HG03558 (cell line): Measurements from ENCODE around the gene TREH.
"Not testable (repeated sequence)": the region's sequence is repeated elsewhere in the genome, so short reads cannot be mapped to it uniquely, and the experiment has no call there.

Source experiments
- ATAC-seq: cut with Tn5 transposase; IDR thresholded peaks from one replicate; pipeline ENCODE4 v1.9.1; 2021; ENCODE audit warnings: moderate number of reproducible peaks; ENCODE audit not compliant: unreplicated experiment; ENCODE audit errors: extremely low read depth

TREH gene, protein sequence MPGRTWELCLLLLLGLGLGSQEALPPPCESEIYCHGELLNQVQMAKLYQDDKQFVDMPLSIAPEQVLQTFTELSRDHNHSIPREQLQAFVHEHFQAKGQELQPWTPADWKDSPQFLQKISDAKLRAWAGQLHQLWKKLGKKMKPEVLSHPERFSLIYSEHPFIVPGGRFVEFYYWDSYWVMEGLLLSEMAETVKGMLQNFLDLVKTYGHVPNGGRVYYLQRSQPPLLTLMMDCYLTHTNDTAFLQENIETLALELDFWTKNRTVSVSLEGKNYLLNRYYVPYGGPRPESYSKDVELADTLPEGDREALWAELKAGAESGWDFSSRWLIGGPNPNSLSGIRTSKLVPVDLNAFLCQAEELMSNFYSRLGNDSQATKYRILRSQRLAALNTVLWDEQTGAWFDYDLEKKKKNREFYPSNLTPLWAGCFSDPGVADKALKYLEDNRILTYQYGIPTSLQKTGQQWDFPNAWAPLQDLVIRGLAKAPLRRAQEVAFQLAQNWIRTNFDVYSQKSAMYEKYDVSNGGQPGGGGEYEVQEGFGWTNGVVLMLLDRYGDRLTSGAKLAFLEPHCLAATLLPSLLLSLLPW

DNA sequence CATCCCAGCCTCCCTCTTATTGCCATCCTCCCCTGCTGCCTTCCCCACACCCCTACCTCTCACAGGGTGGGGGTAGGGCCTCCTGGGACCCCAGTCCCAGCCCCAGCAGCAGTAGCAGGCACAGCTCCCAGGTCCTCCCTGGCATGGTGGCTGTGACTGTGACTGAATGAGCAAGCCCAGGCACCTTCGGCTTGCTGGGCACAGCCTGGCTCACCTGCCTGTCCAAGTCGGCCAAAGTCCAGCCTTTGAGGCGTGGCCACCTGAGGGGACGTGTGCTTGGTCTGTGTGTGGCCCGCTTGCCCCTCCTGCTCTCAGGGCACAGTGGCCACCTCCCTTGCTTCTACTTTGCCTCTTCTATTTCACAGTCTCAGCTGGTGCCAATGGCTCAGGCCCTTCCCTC lies at the start of gene TREH:
Gene TREH, minus strand, starts transcription at position 168 of the 400 bp plus-strand sequence. Its CDS starts 23 bp downstream, at position 145.
- no peak for ATAC-seq

DNA sequence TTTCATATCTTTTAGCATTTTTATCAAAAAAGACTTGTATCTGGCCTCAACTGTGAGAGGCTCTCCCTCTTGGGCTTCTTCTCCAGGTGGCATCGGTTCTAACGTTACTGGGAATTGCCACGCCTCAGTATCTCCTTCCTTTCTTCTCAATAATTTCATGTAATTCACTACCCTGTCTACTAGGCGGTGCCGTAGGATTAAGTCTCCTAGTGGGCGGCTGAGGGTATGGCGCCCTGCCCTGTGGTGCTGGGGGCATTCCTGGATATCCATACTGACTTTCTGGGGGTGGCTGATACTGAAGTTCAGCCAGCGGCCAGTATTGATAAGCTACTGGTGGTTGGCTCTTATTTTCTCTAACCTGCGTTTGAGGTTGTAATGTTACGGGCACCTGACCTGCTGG lies 48.7 kb upstream of the TREH start:
- not testable (repeated sequence) for ATAC-seq

DNA sequence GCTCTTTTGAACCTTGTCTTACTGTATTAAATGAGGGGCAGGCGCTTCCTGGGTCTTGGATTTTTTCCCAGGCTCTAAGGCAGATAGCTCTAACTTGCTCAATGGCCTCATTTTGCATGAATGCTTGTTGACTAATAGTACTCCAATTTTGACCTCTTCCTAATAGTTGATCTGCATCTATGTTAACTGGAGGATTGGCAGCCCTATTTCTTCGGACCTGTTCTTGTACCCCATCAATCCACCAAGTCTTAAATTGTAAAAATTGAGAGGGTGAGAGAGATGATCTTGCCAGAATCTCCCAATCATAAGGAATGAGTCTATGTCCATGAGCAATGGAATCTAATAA lies 48.2 kb upstream of the TREH start:
- not testable (repeated sequence) for ATAC-seq

DNA sequence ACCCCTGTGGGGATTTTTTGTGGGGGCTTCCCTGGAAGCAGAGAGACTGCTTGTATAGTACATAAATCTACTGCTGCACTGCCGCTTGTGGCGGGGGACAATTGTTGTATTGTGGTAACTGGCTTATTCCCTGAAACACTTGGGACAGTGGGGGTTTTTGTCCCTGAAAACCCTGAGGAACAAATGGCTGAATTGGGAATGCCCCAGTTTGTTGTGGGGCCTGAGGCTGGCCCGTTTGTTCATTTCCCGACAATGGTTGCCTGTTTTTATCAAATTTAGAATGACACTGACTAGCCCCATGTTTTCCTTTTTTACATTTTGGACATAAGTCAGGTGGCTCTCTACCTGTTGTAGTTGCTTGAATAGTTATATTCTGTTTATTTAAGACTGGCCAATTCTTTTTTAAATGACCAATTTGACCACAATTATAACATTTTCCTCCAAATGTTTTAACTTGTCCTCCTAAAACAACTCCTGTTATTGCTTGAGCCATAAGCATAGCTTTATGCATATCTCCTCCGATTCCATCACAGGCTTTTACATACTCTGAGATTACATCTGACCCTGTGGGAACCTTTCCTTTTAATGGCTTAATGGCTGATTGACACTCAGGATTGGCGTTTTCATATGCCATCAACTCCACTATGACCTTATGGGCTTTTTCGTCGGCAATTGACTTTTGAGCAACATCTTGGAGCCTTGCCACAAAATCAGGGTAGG lies 47.7 kb upstream of the TREH start:
- ATAC-seq: not testable (repeated sequence)

DNA sequence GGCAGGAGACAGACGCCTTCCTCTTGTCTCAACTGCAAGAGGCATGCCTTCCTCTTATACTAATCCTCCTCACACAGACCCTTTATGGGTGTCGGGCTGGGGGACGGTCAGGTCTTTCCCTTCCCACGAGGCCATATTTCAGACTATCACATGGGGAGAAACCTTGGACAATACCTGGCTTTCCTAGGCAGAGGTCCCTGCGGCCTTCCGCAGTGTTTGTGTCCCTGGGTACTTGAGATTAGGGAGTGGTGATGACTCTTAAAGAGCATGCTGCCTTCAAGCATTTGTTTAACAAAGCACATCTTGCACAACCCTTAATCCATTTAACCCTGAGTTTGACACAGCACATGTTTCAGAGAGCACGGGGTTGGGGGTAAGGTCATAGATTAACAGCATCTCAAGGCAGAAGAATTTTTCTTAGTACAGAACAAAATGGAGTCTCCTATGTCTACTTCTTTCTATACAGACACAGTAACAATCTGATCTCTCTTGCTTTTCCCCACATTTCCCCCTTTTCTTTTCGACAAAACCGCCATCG lies 42.1 kb upstream of the TREH start:
- ATAC-seq: not testable (repeated sequence)

DNA sequence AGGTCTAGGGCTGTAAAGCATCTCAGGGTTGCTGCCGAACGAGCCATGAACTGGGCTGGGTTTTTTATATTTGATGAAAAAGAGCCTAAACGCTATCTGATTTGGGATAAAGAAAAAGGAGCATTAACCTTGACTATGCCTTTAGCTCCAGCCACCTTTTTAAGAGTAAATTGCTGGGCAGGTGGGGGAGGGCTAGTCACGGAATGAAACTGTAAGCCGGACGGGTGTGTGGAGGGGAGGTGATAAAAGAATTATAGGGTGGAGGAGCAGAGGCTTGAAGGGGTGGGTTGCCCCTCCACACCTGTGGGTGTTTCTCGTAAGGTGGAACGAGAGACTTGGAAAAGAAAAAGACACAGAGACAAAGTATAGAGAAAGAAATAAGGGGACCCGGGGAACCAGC lies 41.3 kb upstream of the TREH start:
- not testable (repeated sequence) for ATAC-seq

DNA sequence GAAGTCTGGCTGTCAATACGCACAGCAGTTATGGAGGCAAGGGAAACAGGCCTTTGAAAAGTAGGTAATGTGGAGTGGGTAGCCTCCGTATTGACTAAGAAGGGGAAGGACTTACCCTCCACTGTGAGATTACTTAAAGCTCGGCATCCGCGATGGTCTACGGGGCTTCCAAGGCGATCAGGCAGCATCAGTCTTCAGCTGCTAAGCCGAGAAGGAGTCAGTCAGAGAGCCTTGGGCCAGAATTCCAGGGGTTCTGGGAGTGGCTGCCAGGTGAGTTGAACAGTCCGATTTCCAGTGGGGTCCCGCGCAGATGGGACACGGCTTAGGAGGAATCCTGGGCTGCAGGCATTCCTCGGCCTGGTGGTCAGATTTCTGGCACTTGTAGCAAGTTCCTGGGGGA lies 40.6 kb upstream of the TREH start:
- ATAC-seq: not testable (repeated sequence)

DNA sequence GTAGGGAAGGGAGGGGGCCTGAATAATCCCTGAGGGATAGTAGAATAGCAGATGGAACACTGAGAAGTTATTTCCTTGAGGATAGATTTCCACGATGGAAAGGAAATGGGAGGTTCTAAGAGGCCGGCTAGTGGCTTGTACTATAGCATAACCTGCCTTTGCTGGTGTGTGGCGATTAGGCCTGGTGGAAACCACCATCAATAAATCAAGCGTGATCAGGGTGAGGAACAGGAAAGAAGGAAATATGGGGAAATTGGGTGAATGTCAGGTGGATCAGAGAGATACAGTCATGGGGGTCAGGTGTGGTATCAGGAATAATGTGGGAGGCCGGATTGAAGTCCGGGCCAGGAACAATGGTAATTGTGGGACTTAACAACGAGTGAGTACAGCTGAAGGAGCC lies 39.1 kb upstream of the TREH start:
- ATAC-seq: not testable (repeated sequence)

DNA sequence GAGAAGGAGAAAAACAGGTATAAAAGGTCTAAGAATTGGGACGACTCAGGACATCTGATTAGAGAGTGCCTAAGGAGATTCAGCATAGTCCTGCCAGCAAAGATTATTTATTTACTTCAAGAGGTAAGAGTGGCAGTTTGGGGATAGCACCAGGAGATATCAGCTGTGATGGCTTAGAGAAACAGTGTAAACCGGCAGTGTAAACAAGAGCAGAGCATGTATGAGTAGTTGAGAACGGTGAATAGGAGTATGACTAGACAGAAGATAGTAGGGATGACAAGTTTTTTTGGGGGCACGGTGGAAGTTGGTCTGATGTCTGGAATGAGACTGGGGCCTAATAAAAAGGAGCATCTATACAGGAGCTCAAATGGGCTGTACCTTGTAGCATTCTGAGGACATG lies 38.3 kb upstream of the TREH start:
- ATAC-seq: not testable (repeated sequence)

DNA sequence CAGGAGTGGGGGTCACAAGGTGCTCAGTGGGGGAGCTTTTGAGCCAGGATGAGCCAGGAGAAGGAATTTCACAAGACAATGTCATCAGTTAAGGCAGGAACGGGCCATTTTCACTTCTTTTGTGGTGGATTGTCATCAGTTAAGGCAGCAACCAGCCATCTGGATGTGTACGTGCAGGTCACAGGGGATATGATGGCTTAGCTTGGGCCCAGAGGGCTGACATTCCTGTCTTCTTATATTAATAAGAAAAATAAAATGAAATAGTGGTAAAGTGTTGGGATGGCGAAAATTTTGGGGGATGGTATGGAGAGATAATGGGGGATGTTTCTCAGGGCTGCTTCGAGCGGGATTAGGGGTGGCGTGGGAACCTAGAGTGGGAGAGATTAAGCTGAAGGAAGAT lies 37.8 kb upstream of the TREH start:
- not testable (repeated sequence) for ATAC-seq

DNA sequence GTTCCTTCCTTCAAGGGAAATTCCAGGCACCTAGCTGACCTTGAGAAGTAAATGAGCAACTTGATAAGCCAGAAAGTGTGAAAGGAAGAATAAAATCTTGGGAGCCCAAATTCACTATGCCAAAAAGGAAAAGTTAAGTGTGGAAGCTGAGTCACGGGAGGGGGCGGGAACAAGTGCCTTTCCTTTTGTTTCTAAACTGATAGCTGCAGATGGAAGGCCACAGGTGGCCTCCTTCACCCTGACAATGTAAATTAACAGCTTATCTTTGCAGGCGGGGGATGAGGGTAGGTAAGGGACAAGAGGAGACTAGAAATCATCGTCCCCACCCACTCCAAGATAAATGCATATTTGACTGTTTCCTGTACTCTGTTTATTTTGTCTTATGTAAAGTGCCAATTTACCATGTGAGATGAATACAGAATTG lies 36.4 kb upstream of the TREH start:
- no peak for ATAC-seq

DNA sequence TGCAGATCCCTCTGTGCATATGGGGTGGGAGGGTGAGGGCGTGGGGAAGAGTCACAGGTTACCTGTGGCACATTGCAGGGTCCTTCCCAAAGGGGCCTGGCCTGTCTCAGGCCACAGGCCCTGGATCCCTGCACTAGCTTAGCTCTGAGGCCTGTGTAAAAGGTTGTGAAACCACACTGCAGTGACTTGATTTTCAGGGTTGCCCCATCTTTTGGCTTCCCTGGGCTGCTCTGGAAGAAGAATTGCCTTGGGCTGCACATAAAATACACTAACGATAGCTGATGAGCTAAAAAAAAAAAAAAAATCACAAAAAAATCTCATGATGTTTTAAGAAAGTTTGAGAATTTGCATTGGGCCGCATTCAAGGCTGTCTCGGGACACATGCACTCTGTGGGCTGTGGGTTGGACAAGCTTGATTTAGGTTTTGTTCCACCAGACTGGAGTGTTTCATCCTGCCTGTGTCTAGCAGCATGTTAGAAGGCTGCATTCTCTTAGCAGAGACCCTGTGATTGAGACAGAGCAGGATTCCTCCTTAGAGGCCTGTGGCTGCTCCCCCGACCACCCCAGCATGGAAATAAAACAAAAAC lies 35.9 kb upstream of the TREH start:
- no peak for ATAC-seq

DNA sequence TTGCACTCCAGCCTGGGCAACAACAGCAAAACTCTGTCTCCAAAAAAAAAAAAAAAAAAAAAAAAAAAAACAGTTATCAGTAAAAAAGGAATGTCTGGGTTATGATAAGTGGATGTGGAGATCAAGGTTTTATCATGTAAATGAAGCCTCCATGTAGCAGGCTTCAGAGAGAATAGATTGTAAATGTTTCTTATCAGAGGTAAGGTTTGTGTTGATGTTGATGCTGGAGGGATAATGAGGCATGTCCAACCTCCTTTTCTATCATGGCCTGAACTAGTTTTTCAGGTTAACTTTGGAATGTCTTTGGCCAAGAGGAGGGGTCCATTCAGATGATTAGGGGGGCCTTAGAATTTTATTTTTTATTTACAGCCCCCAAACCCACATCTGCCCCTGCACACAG lies 35.4 kb upstream of the TREH start:
- no peak for ATAC-seq

DNA sequence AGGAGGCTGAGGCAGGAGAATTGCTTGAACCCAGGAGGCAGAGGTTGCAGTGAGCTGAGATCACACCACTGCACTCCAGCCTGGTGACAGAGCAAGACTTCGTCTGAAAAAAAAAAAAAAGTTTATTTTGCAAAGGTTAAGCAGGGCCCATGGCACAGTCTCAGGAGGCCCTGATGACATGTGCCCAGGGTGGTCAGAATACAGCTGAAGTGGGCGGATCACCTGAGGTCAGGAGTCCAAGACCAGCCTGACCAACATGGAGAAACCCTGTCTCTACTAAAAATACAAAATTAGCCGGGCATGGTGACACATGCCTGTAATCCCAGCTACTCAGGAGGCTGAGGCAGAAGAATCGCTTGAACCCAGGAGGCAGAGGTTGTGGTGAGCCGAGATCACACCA lies 35.0 kb upstream of the TREH start:
- ATAC-seq: not testable (repeated sequence)

DNA sequence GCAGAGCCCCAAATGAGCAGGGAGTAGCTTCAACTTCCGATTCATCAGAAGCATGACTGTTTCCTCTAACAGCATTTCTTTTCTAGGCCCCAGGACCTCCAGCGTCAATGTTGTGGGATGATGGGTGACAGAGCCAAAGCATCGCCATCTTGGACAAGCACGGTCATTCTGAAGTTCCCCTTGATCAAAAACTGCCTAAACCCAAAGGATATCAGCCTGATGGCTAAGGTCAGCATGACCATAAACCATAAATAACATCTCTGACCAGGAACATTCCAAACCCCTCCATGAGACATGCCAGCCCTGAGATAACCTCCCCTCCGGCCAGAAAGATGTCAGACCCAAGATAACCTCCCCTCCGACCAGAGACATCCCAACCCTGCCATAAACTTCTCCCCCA lies 28.8 kb upstream of the TREH start:
- no peak for ATAC-seq

DNA sequence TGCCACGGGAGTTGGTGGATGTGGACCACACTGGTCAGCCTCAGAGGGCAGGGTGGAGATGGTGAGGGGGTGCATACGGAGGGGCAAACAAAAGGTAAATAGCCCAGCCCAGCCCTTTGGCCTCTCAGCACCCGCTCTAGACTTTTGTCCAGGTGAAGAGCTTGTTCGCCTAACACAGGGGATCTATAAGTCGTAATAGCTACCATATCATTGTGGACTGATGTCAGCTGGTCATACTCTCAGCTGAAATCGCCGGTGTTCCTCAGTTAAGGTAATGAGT lies 27.0 kb upstream of the TREH start:
- ATAC-seq: no peak

DNA sequence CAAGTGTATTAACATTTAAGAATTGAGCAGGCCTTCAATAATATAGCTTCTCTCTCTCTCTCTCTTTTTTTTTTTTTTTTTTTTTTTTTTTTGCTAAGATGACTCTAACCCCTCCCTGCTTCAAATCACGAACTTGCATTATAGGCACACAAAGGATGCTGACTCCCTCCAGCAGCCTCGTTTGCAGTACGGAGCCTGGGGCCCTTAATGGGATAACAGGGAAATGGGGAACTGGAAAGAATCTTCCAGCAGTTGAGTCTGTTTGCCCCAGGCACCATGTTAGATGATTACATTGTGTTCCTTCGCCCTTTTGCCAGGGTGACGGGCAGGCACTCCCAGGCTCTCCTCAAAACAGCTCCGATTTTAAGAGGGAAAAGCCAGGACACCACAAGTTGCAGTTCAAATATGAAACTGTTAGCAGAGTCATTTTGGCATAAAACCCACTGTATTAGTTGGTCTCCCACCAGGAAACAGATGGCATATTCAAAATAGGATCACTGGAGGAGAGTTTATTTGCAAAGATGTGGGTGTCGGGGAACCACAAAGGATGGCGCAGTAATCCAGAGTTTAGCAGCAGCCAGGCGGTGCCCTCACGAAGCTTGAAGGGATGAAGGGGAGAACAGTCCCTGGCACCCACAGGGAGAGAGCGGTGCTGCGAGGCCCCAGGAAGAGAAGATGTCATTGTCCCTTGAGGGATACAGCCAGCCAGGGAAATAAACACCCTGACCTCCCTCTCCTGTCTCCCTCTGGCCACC lies 26.5 kb upstream of the TREH start:
- no peak for ATAC-seq

DNA sequence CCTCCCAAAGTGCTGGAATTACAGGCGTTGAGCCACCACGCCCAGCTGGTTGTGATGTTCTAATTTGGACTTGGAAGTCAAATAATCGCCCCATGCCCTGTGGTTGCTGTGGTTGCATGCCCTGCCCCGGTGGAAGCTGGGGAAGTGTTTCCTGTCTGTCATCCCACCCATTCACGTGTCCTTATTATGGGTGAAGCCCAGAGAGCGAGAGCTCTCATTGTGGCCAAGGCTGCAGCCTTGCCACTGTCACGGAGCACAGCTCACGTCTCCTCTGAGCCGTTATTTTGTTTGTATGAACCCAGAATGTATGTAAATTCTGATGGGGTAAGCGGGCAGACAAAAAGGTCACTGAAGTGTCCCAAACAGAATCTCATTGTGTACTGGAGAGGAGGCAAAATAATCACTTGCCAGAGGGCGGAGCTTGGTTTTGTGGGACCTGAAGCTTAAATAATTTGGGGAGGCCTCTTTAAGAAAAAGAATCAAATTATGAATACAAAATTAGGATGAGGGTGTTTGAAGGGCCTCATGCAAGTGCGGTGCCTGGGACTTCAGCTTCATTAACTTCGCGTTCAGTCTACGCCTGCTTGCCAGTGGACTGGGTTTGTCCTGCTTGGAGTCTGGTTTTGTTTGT lies 25.8 kb upstream of the TREH start:
- ATAC-seq: no peak

DNA sequence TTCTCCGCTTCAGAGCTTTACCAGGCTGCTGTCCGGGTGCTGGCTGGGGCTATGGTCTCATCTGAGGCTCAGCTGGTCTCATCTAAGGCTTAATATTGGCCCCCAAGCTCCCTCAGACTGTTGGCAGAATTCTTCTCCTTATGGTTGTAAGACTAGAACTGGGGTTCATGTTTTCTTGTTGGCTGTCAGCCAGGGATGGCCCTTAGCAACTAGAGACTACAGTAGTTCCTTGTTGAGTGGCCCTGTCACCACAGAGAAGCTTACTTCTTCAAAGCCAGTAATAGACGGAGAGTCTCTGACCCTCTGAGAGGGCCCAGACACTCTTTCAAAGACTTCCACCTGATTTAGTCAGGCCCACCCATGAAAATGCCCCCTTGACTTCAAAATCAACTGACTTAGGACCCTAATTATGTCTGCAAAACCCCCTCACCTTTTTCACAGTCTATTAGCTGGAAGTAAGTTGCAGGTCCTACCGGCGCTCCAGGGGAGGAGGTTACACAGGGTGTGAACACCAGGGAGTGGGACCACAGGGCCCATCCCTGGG lies 24.2 kb upstream of the TREH start:
- ATAC-seq: no peak
